OCI-LY3 (cell line): ENCODE measurements around the gene TRIO.

Experiments
- EZH2phosphoT487 ChIP-seq: fragments of 200-600 bp; shearing (Covaris generic); IDR thresholded peaks from 2 replicates; pipeline ENCODE4 v1.6.1; 2018; ENCODE audit warnings: antibody characterized with exemption, mixed run types, low read depth
- TF ChIP-seq, protein P1 (sequence below): fragments of 200-600, 300-600 bp; sonication (generic); IDR thresholded peaks from 2 replicates; pipeline ENCODE4 v1.5.1; 2014; ENCODE audit warnings: antibody characterized with exemption, low read length, low read depth

DNA sequence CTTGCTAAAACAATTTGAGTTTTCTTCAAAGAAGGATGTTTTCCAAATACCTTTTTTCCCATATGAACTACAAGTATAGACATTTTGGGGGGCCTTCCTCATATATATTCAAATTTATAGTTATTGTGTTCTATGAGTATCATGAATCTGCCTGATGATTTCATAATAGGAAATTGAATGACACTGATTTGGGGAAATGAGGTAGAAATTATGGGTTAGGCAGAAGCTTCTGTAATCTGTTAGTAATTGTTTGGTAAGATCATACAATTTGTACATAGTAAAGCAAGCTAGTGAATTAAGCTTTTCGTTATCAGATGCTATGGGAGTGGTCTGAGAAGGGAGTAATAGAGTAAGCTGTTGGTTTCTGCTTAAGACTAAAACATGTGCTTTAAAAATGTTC is 98.0 kb downstream of the TRIO start:
- TF ChIP-seq, protein P1, sequence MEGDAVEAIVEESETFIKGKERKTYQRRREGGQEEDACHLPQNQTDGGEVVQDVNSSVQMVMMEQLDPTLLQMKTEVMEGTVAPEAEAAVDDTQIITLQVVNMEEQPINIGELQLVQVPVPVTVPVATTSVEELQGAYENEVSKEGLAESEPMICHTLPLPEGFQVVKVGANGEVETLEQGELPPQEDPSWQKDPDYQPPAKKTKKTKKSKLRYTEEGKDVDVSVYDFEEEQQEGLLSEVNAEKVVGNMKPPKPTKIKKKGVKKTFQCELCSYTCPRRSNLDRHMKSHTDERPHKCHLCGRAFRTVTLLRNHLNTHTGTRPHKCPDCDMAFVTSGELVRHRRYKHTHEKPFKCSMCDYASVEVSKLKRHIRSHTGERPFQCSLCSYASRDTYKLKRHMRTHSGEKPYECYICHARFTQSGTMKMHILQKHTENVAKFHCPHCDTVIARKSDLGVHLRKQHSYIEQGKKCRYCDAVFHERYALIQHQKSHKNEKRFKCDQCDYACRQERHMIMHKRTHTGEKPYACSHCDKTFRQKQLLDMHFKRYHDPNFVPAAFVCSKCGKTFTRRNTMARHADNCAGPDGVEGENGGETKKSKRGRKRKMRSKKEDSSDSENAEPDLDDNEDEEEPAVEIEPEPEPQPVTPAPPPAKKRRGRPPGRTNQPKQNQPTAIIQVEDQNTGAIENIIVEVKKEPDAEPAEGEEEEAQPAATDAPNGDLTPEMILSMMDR = no peak
- TF ChIP-seq EZH2phosphoT487 = no peak
